T1000 (cell line): ENCODE results near the gene DENND2C.
"Not testable (repeated sequence)": the region's sequence is repeated elsewhere in the genome, so short reads cannot be mapped to it uniquely, and the experiment has no call there.

ENCODE experiments used
- DNase-seq: peaks from one replicate; lab custom pipeline; 2025; ENCODE audit warnings: mixed read lengths; lab: John Stamatoyannopoulos, UW

The DENND2C gene

DNA sequence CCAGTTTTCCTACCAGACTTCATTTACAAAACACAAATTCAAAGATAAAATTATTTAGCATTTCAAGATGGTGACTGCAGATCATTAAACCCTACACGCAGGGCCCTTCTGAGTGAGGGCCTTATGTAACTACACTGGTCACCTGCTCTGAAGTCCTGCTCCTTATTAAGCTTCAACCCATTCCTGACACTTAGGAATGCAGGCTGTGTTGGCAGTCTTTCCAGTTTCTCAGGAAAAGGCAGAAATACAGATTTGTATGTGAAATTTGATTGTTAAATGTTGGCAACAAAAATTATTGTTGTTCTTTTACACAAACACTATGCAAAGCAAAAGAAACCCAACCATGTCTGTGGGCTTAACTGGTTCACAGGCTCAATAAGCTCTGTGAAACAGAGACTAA lies 62.6 kb downstream of the DENND2C start:
- no peak for DNase-seq

DNA sequence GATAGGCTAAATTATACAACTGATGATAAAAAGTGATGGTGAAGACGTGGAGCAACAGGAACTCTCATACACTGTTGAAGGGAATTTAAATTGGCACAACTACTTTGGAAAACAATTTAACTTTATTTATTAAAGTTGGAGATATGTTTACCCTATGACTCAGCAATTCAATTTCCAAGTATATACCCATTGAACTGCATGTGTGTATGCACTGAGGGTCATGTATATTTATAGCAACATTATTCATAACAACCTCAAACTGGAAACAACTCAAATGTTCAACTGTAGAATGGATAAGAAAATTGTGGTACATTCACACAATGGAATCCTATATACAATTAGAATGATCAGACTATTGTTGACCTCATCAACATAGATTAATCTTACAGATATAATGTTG lies 71.9 kb downstream of the DENND2C start:
- no peak for DNase-seq

DNA sequence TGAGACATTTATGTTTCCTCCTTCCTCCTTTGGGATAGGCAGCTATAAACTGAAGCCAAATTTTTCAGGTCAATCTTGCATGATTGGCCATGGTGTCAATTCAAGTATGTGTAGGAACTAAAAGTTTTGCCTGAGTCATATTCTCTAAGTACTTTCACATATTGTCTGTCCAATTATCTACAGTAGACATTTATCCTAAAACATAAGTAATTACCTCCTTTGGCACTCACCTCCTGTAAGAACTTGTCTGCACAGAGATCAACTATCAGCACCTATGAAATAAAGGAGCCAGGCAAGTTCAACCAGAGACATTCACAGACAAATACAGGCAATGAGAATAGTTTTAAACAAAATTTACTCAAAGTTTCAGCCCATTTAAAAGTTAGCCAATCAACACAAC lies 74.2 kb downstream of the DENND2C start:
- DNase-seq, result no peak

DNA sequence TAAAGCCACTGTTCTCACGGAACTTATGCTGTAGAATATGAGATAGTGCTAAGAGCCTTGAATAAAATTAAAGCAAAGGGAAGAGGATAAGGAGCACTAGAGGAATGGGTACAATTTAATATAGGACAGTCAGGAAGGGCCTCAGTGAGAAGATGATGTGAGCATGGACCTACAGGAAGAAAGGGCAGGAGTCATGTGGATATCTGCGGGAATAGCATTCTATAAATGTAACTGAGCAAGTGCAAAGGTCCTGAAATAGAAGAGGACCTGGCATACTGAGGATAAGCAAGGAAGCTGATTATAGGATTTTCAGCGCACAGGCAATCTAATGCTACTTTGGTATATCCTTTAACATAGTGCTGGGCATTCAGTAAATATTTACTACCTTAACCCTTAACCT lies 75.8 kb downstream of the DENND2C start:
- no peak for DNase-seq

DNA sequence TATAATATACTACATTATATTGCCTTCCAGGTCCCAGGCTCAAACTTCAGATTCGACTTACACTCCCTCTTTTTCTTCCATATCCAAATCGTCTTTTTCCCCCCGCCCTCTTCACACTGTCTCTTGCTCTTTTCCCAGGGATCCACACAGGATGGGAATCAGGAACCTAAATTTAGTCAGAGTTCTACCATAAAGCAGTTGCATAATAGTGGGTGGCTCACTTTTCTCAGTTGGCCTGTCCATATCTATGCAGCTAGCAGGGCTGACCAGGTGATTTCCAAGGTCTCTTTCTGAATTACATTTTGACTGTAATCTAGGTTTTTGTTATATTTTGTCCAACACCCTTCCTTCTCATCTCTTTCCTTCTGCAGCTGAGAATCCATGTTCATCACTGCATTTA lies 80.7 kb downstream of the DENND2C start:
- no peak for DNase-seq

DNA sequence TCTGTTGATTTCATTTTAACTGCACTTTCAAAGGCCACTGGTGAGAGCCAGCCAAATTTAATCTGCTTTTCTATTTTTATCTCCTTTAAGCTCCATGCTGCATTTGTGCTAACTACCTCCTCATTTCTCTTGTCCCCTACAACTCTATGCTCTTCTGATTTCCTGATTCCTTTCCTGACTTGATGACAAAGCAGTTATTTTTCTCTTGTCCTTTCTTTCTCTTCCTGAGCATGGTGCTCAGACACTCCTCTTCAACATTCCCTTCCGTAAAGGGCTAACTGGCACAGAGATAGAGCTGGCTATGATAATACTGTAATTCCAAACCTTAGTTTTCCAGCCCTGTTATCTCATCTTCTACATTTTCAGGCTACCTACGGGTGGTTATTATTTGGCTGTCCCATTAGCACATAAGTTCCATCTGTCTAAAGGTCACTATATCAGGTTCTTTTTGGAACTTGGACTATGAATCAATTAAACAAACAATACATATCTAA lies 81.6 kb downstream of the DENND2C start:
- DNase-seq, result no peak

DNA sequence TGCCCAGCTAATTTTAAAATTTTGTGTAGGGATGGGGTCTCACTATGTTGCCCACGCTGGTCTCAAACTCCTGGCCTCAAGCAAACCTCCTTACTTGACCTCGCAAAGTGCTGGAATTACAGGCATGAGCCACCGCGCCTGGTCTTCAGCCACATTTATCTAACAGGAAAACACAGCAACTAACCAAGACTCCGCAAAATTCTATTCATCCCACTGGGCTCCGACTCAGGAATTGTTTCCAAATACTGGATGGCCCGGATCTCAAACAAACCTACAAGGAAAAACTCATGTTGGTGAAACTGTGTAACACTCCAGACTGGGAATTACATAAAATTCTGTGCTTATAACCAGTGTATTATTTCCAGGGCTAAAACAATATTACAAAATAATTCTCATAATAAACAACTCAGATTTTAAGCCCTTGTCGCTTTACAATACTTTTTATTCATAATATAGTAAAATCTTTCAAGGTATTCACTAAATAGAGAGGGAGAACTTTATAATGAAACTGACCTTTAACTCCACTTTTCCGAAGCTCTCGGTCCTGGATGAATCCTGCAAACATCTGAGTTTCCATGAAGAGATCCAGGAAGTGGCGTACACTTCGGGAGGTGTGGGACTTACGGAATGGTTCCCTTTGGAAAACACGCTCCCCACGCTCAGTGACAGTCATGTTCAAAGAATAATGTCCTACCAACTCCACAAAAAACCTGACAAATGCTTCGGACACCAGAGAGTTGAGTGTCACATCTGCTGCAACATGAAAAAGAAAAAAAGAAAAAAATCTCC lies 82.5 kb downstream of the DENND2C start:
- no peak for DNase-seq

DNA sequence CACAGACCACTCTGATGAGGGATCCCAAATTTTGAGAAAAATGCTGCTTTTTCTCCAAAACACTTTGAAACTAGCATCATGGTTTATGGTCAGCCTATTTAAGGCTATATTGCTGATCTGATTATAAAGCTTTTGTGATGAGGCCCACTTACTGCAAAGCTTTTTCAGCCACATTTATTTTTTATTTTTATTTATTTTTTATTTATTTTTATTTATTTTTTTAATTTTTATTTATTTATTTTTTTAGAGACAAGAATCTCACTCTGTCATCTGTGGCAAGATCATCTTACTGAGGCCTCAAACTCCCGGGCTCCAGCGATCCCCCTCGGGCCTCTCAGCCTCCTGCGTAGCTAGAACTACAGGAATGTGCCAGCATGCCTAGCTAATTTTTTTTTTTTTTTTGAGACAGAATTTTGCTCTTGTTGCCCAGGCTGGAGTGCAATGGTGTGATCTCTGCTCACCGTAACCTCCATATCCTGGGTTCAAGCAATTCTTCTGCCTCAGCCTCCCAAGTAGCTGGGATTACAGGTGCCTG lies 83.3 kb downstream of the DENND2C start:
- DNase-seq, result no peak

DNA sequence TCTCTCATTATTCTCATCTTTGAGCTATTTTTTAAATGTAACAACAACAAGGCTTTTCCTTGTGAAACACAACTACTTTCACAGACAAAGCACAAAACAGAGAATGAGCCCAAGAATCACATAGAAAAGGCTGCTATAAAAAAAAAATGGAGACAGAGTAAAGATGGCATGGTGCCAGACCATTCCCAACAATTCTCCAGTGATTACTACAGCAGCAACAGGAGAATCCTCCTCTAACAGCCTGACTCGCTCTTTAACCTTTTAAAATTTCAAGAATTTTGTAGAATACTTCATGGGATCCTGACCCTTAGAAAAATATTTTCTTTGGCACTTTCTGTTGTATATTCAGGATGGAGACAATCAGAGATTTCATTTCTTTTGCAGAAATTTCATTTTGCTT lies 84.6 kb downstream of the DENND2C start:
- DNase-seq, result no peak

DNA sequence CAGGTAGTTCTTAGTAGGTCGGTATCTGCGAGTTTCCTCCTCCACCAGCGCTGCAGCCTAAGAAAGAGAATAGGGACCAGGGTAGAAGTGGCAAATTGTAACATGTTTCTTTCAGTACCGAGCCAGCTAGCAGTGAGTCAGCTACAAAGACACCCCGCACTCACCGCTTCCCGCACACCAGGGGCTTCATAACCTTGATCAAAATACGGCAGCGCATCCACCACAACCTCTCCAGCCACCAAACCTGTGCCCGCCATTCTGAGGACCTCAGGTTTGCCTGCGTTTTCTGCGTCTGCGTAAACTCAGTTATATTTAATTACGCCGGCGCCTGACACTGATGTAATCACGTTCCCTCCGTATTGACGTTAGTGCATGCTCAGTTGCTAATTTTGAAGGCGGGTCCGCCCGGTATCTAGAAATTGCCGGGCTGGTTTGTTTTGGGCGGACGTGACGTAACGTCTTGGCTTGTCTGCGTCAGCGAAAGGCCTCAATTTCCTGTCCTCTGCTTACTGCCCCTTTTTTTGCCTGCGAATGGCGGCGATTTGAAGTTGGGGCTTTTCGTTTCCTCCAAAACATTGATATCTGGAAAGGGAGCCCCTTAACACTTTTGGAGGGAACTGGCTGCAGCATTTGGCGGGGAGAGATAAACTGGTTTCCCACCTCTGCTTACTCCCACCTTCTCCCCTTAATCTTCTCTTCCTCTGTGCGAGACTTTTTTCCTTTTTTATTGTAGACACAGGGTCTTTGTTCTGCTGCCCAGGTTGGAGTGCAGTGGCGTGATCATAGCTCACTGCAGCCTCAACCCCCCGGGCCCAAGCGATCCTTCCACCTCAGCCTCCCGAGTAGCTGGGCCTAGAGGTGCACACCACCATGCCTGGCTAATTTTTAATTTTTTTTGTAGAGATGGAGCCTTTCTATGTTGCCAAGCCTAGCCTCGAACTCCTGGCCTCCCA lies 88.2 kb downstream of the DENND2C start, which contains the start of gene BCAS2:
BCAS2 (minus strand) TSS at position 281 of the 953 bp plus-strand sequence; CDS start at position 257, 24 bp downstream.
- DNase-seq, result peak; percentile 92

DNA sequence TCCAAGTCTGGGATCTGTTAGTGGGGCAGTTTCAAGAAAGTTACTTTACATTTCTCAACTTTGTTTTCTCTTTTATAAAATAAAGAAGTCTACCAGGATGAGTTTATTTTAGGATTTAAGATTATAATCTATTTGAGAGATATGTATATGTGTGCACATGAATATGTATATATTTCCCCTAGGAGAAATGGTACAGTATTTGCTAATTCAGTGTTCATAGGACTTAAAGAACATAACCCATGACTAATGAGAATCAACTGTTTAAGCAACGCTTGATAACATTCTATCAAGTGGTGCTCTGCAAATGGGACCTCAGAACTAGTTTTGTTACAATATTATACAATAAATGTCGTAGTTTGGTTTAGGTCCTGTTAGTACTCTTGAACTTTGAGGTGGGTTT lies 95.5 kb downstream of the DENND2C start:
- no peak for DNase-seq

DNA sequence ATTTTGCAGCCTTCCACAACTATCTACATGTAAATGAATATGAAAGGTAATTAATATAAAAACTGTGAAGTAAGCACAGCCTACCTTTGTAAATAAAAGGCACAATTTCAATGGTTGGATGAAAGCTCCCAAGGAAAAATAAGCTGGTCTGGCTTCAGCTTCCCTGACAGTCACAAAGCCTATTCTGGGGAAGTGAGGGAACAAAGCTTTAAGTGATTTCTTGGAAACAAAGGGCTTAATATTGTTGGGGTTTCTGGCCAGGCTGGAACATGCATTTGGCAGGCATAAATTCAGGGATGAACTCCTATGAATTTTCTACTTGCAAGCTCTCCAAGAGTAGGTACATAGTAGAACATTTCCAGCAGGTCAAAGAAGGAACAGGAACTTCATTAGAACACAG lies 105.7 kb downstream of the DENND2C start:
- no peak for DNase-seq

DNA sequence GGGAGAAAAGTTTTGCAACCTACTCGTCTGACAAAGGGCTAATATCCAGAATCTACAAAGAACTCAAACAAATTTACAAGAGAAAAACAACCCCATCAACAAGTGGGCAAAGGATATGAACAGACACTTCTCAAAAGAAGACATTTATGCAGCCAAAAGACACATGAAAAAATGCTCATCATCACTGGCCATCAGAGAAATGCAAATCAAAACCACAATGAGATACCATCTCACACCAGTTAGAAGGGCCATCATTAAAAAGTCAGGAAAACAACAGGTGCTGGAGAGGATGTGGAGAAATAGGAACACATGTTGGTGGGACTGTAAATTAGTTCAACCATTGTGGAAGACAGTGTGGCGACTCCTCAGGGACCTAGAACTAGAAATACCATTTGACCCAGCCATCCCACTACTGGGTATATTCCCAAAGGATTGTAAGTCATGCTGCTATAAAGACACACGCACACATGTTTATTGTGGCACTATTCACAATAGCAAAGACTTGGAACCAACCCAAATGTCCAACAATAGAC lies 106.8 kb downstream of the DENND2C start:
- DNase-seq, result not testable (repeated sequence)

DNA sequence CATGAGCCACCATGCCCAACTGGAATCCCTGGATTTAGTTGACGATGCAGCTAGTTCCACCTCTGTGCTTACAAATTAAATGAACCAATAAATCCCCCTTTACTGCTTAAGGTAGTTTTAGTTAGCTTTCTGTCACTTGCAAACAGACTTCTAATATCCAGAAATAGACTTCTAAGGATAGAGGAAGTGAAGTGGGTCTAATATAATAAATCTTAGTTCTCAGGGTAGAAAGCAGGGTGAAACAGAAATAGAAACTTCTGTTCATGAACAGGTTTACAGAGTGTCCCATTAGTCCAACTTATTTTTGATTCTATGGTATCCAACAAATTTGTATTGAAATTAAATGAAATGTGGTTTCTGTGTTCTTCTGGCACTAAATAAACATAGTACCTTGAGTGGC lies 108.5 kb downstream of the DENND2C start:
- no peak for DNase-seq

DNA sequence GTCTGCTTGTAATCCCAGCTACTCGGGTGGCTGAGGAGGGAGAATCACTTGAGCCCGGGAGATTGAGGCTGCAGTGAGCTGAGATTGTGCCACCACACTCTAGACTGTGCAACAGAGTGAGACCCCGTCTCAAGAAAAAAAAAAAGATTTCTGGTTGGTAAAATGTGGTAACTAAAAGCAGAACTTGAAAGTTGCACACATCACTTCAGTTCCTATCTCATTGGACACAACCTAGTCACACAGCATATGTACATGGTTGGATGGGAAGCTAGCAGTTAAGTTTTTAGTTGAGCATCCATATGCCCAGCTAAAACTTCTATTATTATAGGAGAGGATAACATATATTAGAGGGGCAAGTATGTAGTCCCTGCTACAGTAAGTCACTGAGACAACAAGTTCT lies 110.5 kb downstream of the DENND2C start:
- no peak for DNase-seq

DNA sequence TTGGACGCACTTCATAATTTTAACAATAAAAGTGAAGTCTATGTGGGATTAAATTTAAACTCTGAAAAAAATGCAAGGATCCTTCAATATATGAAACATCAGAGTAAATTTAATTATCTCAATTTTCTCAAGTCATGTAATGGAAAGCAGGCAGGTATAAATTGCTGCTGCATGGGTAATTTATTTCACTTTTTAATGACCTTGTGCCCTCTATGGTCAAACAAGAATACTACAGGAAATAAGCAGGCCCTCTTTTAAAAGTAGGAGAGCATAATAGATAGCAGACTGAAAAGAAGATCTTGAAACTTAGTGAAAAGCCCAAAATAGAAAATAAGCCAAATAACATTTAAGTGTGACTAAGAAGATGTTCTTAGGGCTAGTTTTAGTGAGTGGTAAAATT lies 111.3 kb downstream of the DENND2C start:
- no peak for DNase-seq

DNA sequence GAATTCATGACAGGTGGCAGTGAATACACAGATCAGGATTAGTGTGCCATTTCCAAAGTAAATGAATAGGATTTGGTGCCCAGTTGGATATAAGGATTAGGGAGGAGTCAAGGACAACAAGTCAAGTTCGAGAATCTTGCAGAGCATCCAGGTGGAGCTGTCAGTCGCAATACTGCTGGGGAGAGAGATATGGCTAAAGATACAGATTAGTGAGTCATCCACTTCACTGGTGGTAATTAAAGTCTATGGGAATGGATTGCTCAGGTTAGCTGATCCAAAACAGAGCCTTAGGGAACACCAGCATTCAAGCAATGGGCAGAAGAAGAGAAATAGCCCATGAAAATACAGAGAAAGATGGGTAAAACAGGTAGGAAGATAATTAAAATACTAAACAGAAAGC lies 115.3 kb downstream of the DENND2C start:
- no peak for DNase-seq

DNA sequence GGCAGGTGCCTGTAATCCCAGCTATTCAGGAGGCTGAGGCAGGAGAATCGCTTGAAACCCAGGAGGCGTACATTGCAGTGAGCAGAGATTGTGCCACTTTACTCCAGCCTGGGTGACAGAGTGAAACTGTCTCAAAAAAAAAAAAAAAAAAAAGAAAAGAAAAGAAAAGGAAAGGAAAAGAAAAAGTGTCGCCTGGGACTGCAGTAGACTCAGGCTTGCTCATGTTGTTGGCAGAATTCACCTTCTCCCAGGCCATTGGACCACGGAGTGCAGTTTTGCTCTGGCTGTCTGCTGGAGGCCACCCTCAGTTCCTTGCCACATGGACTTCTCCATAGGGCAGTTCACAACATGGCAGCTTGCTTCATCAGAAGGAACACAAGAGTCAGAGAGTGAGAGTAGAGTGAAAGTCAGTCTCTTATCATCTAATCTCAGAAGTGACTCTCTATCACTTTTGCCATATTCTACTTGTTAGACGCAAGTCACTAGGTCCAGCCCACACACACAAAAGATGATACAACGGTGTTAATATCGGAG lies 117.7 kb downstream of the DENND2C start:
- no peak for DNase-seq

DNA sequence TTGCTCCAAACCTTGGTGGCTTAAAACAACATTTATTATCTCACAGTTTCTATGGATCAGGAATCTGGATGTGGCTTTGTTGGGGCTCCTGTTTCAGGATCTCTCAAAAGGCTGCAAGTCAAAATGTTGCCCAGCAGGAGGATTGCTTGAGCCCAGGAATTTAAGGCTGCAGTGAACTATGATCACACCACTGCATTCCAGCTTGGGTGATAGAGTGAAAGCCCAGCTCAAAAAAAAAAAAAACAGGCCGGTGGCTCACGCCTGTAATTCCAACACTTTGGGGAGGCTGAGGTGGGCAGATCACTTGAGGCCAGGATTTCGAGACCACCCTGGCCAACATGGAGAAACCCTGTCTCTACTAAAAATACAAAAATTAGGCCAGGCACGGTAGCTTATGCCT lies 118.4 kb downstream of the DENND2C start:
- no peak for DNase-seq

DNA sequence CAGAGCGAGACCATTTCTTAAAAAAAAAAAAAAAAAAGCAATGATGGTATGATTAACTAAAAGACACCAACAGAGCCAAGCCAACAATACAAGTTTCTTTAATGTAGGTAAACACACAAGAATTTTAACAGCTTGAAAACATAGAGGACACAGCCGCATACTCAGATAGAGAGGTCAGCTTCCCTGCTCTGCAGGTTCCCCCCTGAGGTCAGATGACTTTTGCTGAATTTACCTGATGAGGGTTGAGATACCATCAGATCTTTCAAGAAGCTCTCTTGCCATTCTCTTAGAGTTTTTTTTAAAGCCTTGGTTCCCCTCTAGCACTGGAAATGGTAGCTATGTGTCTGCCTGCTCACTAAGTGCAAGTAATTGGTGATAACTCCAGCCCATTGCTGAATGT lies 119.5 kb downstream of the DENND2C start:
- no peak for DNase-seq

DNA sequence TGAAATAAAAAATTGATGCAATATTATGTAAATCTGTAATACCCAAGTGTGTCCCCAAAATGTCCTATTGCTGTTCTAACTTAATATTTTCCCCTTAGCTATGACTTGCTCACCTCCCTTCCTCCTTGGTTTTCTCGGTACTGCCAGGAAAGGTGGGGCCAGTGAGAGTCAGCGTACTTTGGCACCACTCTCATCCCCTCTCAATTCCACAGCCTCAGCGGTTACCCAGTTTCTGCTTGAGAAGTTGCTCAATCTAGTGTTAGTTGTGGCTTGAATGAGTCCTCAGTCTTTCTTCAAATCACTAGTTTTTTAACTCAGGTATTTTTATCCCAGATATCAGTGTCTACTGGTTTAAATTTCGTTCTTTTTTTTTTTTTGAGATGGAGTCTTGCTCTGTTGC lies 120.7 kb downstream of the DENND2C start:
- no peak for DNase-seq

DNA sequence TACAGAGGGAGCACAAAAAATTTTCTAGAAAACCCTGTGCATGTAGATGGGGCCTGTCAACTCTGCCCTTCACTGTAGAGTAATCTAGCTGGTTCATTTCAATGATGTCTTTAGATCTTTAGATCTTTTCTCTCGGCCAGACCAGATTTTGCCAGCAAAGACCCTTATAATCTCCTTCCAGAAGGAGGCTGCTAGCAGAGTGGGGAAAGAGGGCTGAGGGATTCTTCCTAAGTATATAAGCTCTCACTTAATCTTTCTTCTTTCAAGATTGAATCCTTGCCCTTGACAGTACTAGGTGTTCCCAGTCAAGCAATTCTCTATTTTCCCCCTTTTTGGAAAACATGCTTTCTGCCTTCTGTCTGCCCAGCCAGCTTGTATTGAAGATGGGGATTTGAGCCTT lies 122.8 kb downstream of the DENND2C start:
- no peak for DNase-seq
